Neutrophil (primary cell): ENCODE data around the gene RANBP1.

ENCODE experiments used
- H3K27ac ChIP-seq: fragments of 200-600 bp; sonication (generic); 2 replicates; pipeline ENCODE4 v1.5.1; 2016; ENCODE audit warnings: mild to moderate bottlenecking, moderate library complexity
- H3K27me3 ChIP-seq: fragments of 200-600 bp; sonication (generic); 2 replicates; pipeline ENCODE4 v1.6.0; 2016; ENCODE audit warnings: mild to moderate bottlenecking
- H3K36me3 ChIP-seq: fragments of 200-600 bp; sonication (generic); 2 replicates; pipeline ENCODE4 v1.5.1; 2017
- H3K4me1 ChIP-seq, 2 experiments: fragments of 200-600 bp in 1 of 2; sonication (generic) in 1 of 2; 1 replicate in 1 of 2; 2 replicates in 1 of 2; pipeline versions ENCODE4 v1.5.1 to v1.6.1; 2013 to 2016; ENCODE audit warnings: low read depth in 1 of 2, low read length in 1 of 2, mild to moderate bottlenecking in 1 of 2, moderate library complexity in 1 of 2; ENCODE audit not compliant: control insufficient read depth in 1 of 2, insufficient read depth in 1 of 2
- H3K4me3 ChIP-seq, 2 experiments: fragments of 200-600 bp in 1 of 2; sonication (generic) in 1 of 2; 1 replicate in 1 of 2; 2 replicates in 1 of 2; pipeline ENCODE4 v1.5.1; 2013 to 2016; ENCODE audit warnings: low read depth in 1 of 2, low read length in 1 of 2, mild to moderate bottlenecking in 1 of 2, moderate library complexity in 1 of 2
- H3K9me3 ChIP-seq: fragments of 200-600 bp; sonication (generic); 2 replicates; pipeline ENCODE4 v1.5.1; 2016
- TF ChIP-seq, protein P1 (sequence below): fragments of 200-600 bp; sonication (generic); IDR thresholded peaks from 2 replicates; pipeline ENCODE4 v1.5.1; 2016; ENCODE audit warnings: antibody characterized with exemption

RANBP1 gene

DNA sequence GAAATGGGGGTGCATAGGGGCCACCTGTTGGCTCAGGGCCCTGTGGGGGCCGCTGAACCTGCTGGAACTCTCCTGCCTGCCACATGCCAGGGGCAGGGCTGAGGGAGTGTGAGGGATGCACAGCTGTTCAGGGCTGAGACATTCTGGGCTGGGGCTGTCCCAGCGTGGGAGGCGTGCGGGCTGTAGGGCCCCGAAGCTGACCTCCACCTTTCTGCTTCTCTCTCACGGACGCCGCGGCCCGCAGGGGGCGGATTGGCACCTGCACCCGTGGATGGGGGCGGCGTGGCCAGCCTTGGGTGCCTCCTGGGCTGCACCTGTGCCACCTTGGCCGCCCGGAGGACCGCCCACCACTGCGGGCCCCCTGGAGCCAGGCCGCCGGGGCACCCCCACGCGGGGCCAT, 30.9 kb downstream of the RANBP1 start:
- no peak overlapping the region for H3K4me3 ChIP-seq
- no peak overlapping the region for H3K27ac ChIP-seq
- TF ChIP-seq, protein P1, sequence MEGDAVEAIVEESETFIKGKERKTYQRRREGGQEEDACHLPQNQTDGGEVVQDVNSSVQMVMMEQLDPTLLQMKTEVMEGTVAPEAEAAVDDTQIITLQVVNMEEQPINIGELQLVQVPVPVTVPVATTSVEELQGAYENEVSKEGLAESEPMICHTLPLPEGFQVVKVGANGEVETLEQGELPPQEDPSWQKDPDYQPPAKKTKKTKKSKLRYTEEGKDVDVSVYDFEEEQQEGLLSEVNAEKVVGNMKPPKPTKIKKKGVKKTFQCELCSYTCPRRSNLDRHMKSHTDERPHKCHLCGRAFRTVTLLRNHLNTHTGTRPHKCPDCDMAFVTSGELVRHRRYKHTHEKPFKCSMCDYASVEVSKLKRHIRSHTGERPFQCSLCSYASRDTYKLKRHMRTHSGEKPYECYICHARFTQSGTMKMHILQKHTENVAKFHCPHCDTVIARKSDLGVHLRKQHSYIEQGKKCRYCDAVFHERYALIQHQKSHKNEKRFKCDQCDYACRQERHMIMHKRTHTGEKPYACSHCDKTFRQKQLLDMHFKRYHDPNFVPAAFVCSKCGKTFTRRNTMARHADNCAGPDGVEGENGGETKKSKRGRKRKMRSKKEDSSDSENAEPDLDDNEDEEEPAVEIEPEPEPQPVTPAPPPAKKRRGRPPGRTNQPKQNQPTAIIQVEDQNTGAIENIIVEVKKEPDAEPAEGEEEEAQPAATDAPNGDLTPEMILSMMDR = no peak
- no peaks in the 10 kb centered on the region for H3K4me1 ChIP-seq
- no peaks in the 10 kb centered on the region for H3K9me3 ChIP-seq
- H3K27me3 ChIP-seq = no peaks in the 10 kb centered on the region
- peaks cover 3% of the 10 kb centered on the region for H3K36me3 ChIP-seq

DNA sequence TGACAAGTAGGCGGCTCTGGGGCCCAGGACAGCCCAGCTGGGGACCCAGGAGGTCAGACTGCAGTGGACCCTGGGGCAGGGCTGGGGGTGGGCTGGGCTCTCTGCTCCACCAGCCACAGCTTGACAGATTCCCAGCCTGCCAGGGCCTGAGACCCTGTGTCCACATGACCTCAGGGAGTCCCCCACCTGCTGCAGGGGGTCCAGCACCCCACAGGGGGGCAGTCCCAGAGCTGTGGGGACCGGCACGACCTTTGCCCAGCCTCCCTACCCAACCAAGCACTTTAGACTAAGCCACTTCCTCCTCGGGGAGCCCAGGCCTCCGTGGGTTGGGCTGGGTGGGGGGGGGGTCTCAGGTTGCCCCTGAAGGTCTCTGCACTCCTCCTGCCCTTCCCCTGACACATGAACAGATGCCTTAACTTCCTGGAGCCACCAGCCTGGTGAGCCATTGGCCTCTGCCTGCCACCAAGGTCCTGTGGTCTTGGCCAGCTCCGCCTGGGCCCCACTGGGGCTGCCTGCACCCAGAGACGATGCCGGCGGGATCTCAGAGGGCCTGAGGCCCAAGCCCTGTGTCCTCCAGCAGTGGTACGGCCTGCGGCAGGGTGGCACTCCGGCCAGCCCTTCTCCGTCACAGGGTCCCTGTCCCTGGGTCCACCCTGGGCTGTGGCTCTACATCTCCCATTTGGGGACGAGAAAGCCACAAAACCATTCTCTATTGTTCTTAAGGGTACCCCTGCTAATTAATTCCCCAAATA, 31.5 kb downstream of the RANBP1 start:
- Histone ChIP-seq H3K4me3 (no peak overlapping the region), H3K36me3 (peaks cover 3% of the 10 kb centered on the region), H3K9me3 (no peaks in the 10 kb centered on the region), H3K27ac (no peak overlapping the region), H3K27me3 (no peaks in the 10 kb centered on the region), H3K4me1 (no peaks in the 10 kb centered on the region)
- TF ChIP-seq, protein P1 = no peak

DNA sequence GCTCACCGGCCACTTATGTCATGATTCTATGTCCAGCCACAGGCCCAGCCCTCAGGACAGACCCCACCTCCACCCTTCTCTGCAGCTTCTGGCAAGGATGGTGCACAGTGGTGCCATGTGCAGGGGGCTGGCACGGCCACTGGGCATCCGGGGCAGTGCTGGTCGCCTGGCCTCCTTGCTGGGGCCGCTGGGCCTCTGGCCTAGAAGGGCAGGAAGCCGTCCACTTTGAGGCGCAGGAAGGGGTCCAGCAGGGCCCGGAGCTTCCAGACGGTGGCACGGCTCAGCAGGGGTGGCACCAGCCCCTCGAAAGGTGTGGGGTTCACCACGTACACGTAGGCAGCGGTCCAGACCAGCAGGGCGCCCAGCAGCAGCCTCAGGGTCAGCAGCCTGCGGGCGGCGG, 32.5 kb downstream of the RANBP1 start:
- TF ChIP-seq, protein P1 = no peak
- Histone ChIP-seq H3K4me1 (no peaks in the 10 kb centered on the region), H3K36me3 (peaks cover under 1% of the 10 kb centered on the region), H3K4me3 (no peak overlapping the region), H3K27me3 (no peaks in the 10 kb centered on the region), H3K9me3 (no peaks in the 10 kb centered on the region), H3K27ac (no peak overlapping the region)

DNA sequence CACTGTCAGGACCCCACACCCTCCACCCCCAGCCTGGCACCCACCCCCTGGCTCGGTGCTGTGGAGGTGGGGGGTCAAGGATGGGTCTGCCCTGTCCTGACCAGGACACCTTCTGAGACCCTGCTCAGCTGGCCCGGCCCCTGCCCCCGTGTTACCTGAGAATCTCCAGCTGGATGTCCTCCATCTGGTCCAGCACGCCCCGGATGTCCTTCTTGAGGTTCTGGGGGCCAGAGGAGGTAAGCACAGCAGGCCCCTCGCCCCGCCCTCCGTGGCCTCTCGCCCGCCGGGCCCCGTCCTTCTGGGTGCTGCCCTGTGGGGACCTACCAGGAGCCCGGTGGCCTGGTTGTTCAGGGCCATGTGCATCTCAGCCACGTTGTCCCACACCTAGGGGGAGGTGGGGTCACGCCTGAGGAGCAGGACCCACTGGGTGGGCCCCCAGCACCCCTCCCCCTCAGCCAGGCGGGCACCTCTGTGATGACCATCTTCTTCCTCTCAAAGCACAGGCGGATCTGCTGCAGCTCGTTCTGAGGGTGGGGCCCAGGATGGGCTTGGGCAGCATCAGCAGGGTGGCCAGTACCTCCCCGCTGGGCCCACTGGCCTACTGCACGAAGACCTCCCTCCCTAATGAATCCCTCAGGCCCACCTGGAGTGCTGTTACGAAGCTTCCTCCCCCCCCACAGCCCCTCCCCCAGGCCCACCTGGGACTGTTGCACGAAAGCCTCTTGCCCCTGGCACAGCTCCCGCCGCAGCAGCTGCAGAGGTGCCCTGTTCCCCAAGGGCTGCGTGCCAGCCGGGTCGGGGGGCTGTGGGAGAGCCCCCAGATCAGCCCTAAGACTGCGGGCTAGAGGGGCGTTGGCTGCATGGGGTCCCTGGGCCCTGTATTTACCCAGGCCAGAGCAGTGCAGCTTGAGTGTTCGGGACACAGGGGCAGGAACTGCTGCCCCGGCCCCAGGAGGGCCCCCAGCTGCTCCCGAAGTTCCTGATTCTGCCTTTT, 33.6 kb downstream of the RANBP1 start:
- no peaks in the 10 kb centered on the region for H3K36me3 ChIP-seq
- no peaks in the 10 kb centered on the region for H3K4me1 ChIP-seq
- TF ChIP-seq, protein P1 = no peak
- H3K9me3 ChIP-seq = no peaks in the 10 kb centered on the region
- H3K27ac ChIP-seq = no peak overlapping the region
- peaks cover 7% of the 10 kb centered on the region for H3K27me3 ChIP-seq
- no peak overlapping the region for H3K4me3 ChIP-seq

DNA sequence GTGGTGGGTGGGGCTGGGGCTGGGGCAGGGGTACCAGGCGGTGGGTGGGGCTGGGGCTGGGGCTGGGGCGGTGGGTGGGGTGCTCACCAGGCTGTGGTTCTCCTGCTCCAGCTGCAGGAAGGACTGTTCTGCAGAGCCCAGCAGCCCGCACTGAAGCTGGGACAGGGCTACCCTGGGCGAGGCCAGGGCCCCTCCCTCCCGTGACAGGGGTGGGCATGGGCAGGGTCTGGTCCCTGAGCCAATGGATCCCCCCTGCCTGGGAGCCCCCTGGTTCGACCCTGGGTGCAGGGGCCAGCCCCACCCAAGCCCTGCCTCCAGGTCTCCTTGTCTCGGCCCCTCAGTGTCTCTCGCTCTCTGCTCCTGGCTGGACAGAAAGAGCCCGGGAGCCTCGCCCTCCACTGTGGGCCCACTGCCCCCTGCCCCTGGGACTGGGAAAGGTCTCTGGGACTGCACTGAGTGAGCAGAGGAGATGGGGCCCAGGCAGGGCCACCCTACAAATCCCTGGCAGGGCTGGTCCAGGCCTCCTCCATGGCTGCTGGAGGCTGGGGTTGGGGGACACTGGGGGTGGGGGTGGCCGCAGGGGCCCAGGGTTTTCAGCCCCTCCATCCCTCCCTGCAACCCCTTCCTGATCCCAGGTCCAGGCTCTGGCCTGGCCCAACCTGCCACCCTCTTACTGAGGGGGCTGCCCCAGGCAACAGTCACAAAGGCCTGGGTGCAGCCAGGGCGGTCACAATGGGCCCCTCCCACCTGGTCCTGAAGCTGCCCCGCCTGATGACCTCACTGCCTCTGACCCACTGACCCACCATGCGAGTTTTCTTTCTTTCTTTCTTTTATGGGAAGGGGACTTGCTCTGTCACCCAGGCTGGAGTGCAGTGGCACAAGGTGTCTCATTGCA, 34.7 kb downstream of the RANBP1 start, which contains the start of gene CCDC188:
Gene CCDC188, minus strand, starts transcription at position 675 of the 895 bp plus-strand sequence. Its CDS starts 69 bp downstream, at position 606.
- Histone ChIP-seq H3K27ac (no peak within 1 kb of the TSS), H3K36me3 (no peaks in the 10 kb centered on the region), H3K27me3 (peaks cover 17% of the 10 kb centered on the region), H3K9me3 (no peaks in the 10 kb centered on the region), H3K4me1 (no peaks in the 10 kb centered on the region), H3K4me3 (no peak within 1 kb of the TSS)
- TF ChIP-seq, protein P1 = no peak
